Left hindlimb (tissue), 1 donor: ENCODE results near the gene AKT1S1.
A peak's percentile ranks its signal among the peaks of the same experiment; 100 is the strongest.

ENCODE experiments used
- DNase-seq: peaks from one replicate; pipeline ENCODE4 v3.0.0-alpha.2; 2018

The AKT1S1 gene

DNA sequence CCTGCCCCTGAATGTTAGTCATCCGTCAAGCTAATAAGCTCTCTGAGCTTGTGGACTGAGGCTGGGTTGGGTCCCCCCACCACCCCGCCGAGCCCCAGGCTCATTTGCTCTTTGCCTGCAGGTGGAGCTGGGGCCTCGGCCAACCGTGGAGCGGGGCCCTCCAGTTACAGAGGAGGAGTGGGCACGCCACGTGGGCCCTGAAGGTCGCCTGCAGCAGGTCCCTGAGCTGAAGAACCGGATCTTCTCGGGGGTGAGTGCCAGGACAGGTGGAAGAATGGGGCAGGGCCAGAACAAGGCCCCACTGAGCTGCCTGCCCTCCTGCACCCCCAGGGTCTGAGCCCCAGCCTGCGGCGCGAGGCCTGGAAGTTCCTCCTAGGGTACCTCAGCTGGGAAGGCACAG is 5.5 kb upstream of the AKT1S1 start:
- DNase-seq, result no peak

DNA sequence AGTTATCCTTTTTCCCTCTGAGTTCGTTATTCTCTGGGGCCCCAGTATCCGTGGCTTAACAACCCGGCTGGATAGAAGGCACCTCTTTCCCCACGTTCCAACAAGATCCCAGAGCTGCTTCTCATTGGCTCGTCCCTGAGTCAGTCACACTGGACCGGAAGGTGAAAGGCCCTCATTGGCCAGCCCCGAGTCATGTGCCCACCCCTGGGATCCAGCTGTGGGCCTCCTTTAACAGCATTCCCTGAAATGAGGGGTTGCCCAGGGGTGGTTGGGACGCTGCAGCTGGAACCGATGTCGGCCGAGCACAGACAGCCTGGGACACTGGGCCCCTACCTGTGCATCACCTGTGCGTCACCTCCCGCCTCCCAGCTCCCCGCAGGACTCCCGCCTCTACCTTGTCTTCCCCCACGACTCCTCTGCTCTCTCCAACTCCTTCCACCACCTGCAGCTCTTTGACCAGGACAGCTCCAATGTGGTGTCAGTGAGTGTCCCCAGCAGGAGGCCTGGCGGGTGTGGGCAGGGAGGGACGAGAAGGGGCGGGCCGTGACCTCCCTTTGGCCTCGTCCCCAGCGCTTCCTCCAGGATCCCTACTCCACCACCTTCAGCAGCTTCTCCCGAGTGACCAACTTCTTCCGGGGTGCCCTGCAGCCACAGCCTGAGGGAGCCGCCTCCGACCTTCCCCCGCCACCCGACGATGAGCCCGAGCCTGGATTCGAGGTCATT is 4.7 kb upstream of the AKT1S1 start:
- peak; percentile 27 for DNase-seq

DNA sequence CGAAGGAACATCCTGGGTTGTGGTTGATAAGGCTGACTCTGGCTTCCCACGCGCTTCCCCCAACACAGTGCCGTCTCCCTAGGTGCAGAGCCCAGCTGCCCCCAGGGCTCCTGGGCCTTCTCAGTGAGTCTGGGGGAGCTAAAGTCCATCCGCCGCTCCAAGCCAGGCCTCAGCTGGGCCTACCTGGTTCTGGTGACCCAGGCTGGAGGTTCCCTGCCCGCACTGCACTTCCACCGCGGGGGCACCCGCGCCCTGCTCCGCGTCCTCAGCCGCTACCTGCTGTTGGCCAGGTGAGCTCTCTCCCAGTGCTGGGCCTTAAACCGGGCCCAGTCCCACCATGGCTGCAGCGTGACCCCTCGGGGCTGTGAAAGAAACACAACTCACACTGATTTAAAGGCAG is 4.0 kb upstream of the AKT1S1 start:
- DNase-seq, result no peak

DNA sequence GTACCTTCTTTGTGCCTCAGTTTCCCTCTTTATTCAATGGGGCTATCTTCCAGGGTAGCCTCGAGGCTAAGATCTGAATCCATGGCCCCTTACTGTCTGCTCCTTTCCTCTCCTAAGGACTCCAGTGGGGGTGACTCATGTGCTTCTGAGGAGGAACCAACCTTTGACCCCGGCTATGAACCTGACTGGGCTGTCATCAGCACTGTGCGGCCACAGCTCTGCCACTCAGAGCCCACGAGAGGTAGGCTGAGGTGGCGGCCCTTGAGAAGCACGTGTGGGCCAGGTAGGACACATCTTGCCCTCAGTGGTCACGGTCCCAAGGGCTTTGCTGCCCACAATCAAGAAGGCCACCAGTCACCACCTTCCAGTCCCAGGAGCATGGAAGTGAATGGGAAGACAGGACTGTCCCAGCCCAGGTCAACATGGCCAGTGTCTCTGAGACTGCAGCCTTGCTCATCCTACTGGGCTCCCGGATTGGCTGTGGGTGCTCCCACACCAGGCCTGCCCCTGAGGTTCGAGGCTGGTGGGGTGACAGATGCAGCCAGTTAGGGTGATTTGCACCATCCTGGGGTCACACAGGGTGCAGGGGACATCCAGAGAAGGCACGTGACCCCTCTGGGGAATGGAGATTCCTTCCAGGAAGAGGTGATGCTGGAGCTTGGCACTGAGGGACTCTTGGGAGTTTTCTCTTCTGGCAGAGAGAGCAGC is 3.2 kb upstream of the AKT1S1 start:
- DNase-seq, result peak; percentile 34

DNA sequence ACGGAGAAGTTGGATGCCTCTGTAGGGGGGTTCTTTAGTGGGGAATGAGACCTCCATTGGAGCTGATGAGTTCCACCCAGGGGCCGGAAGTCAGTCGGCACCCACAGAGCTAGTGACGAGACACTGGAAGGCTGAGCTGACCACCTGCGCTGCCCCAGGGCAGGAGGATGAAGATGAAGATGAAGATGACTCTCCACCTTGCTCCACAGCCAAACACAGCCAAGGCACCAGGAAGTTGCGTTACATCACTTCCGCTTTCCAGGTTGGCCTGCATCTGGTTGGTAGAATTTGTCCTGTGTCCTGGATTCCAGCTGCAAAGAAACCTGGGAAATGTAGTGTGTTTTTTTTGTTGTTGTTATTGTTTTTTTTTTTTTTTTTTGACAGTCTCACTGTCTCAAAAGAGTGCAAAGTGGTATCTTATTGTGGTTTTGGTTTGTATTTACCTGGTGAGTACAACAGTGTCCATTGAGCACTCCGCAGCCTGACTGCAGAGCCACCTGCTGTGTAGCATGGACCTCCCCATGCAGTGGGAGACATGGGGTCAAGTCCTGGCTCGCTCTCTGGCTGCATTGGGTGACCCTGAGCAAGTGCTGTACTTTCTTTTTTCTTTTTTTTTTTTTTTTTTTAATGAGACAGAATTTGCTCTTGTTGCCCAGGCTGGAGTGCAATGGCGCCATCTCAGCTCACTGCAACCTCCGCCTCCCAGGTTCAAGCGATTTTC is 2.2 kb upstream of the AKT1S1 start:
- peak; percentile 34 for DNase-seq

DNA sequence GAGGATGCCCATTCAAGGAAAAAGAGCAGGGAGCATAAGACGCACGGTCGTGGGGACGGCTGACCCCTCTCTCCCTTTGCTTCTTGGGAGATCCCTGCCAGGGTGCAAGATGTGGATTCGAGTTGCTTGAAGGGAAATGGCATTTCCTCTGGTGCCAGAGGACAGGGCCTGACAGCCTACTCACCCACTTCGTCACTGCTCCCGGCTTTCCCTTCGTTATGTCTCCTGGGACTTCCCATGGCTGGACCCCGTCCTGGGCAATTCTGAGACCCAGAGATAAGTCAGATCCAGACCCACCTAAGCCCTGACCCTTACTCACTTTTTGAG is 1.6 kb upstream of the AKT1S1 start:
- peak; percentile 40 for DNase-seq

DNA sequence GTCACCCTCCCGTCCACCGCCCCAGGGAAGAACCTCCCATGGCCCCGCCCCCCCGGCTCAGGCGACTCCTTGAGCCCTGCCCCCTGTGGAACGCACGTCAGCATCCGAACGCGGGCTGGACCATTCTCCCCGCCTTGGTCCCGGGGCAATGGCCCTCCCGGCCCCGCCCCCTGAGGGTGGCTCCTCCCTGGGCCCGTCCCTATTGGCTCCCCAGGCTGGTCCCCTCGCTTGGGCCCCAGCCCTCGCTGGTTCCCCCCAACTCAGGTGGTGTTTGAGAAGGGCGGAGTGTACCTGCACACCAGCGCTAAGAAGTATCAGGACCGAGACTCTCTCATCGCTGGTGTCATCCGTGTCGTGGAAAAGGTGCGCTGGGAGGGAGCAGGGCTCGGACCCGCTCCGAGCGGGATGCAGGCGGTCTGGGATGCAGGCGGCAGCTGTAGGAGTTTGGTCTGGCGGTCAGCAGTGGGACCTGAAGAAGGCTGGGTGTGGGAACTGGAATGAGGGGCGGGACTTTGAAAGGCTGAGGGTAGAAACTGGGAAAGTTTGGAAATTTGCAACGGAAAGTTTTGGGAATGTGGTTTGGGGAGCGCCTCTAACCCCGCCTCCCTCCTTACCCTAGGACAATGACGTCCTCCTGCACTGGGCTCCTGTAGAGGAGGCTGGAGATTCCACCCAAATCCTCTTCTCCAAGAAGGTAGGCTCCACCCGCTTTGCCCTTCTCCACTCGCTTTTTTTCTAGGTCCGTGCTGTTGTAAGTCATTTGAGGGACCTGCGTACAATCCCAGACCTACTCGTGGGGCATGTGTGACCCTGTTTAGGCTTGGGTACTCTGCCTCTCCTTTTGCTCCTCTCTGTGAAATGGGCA is 956 bp upstream of the AKT1S1 start:
- peak; percentile 98 for DNase-seq

DNA sequence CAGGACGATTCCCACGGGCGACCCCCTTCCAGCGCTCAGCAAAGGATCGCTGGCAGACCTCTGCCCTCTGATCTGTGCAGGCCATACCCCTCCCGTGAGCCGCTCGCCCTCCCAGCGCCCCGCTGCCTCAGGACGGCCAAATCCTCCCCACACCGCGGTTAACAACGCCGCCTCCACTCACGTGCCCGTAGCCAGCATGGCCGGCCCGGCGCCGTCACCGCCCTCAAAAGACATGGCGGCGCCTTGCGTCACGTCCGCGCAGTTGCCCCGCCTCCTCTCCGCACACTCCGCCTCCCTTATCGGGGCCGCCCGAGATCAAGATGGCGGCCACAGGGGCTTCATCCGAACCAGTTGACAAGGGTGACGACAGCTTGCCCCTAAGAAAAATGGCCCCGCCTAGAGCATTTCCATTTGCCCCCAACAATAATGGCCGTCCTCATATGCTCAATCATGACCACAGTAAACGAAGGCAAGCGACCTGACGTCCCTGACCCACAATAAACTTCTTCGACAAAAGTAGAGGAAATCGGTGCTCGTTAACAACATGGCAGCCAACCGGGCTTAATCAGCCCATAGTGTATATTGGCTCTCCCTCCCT is 634 bp downstream of the AKT1S1 start:
- DNase-seq, result peak; percentile 99

DNA sequence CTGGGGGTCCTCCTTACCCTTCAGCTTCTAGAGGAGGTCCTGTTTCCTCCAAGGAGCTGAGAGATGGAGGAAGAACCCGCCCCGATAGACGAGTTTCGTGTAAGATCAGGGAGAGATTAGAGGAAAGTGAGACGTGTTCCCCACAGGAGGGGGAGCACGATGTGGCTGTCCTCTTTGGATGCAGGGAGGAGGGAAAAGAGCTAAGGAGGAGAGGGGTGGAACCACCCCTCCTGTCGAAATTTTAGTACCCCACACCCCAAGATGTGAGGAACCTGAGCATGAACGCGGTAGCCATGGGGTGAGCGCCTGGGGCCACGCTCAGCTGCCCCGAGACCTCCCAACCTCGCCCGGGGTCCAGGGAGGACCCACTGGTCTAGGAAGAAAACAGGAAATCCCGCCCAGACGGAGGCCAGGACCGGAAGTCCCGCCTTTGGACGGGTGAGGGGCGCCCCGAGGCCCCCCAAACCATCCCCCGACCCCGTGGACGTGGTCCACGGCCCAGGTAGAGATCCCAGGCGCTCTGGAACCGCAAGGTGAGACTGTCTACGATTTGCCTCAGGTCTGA is 1.2 kb downstream of the AKT1S1 start:
- DNase-seq, result peak; percentile 85

DNA sequence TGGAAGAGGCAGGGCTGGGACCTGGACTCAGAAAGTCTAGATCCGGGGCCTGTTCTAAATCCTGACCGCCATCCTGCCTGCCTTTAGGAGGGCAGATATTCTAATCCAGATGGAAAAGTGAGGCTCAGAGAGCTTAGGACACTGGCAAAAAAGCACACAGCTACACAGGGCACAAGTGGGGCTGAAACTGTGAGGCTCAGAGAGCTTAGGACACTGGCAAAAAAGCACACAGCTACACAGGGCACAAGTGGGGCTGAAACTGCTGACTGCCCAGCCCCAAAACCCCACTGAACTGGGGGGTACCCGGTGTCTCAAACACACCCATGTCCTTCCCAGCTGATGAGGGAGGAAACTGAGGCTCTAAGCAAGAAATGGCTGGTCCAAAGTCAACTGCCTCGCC is 2.0 kb downstream of the AKT1S1 start:
- no peak for DNase-seq

DNA sequence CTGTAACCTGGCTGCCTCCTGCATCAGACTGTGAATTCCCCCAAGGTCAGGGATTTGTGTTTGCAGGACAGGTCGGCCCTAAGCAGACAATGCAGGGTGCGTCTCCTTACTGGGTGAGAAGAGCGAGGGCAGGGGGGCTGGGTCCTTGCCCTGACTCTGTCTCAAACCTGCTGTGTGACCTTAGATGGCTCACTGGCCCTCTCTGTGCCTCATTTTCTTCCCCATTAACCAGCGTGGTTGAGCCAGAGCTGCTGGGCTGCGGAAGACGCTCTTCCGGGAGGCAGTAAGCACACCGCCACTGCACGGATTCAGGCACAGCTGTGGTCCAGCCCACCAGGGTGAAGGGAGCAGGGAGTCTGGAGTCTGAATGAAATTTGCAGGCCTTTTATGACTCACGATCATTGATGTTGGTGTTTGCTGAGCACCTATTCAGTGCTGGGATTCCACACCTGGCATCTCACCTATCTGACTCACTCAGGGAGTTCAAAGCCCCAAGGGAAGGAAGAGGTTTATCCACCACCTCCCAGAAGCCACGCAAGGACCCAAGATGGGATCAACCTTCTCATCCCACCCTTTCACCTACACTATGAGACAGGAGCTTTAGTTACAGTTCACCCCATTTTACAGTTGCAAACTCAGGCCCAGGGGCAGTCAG is 2.5 kb downstream of the AKT1S1 start:
- DNase-seq, result no peak

DNA sequence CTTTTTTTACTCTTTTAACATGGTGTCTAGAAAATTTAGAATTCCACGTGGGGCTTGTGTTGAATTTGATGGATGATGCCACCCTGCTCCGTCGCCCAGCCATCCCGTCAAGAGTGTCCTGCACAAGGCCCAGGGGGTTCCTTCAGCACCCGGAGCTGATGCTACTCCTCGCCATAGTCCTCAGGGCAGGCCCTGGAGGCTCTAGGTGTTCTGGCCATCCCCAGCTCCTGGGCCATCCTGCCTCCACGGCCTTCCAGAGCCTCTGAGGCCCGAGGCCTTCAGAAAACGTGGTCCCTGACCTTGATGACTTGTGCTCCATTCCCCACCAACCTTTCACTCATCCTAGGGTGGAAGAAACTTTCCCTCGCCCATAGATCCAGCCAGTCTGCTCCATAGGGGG is 3.3 kb downstream of the AKT1S1 start:
- no peak for DNase-seq

DNA sequence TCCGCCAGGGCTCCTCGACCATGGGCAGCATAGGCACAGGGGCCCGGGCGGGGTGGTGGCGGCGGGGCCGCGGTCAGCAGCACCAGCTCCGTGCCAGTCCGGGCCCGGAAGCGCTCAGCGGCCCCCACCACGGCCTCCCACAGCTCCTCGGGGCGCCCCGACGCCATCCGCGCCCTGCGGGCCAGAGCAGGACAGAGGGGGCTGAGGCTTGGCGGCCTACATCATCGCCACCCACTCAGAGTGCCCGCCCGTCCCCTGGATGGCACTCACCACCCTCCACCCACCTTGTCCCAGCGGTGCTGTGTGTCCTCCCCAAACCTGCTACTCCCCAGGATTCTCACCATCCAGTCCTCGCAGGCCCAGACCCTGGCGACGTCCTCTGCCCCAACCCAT is 4.0 kb downstream of the AKT1S1 start:
- no peak for DNase-seq

DNA sequence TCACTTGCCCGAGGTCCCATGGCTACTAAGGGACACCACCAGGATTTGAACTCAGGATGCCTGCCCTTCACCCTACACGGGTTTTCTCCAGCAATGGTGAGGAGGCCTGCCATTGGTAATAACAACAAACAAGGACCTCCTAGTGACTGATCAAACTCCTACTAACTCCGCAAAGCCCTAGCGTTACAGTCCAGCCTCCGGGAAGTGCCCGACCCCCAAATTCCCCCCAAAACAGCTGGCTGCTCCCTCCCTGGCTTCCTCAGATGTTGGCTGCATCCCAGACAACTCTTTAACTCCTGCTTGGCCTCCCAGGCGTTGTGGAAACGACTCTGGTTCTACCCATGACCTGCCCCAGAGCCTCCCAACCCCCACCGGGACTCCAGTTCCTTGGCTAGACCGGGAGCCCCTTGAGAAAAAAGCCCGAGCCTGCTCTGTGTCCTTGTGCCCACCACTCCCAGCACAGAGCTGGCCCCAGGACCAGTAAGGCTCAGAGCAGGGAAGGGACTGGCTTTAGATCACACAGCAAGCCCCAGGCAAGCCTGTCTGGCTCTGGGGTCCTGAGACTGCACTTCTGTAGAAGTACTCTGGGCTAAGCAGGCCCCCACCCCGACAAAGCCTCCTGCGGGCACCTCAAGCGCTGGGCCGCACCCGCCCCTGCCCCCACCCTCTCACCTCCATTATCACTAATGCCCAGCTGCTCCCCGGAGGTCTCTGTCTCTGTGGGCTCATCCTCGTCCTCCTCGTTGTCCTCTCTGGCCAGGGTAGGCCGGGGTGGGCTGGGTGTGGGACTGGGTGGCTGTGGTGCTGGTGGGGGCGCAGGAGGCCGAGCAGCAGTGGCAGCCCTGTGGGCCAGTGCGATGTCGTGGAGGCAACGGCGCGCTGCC is 4.7 kb downstream of the AKT1S1 start:
- no peak for DNase-seq

DNA sequence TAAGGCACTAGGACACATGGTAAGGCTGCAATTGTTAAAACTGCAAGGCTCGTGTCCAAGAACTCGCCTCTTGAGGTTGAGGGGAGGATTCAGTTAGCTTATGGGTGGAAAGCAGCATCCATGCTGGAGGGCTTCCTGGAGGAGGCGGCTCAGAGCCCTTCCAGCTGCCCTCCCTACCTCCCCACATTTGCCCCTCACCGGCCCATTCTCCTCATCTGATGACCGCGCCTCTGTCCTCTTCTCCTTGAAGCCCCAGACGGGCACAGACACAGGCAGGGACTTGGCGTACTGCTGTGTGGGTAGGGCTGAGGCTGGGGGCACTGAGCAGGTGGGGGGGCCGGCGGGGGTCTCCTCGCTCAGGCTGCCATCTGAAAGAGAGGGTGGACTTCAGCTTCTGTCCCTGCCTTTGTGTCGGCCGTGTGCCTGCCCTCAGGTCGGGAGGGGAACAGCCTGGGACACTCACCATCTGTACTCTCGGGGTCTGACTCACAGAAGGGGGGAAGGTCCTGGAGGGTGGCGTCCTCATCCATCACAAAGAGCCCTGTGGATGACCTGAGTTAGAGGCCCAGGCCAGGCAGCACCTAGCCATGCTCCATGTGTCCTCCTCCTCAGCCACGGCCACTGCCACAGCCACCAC is 5.7 kb downstream of the AKT1S1 start:
- DNase-seq, result no peak

DNA sequence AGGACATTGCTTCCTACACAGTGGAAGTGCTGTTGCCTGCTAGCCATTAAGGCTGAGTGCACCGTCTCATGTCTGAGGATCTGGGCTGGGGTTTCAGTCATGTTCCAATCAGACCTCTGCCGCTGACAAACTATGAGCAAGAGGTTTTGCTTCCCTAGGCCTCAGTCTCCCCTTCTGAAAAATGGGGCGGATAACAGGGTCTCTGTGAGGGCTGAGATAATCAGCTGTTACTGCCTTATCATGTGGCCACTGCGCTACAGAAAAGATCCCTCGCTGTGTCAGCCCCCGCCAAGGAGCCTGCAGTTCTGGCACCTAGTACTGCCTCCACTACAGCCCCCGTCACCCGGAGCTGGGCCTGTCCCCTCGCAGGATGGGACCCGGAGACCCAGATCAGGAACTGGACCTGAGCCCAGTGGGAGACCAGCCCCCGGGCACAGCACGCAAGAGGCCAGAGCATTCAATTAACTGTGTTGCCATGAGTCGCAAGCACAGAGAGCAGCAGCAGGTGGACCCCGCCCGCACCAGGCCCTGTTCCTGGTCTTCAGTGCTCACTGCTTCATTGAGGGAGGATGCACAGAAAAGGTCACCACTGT is 6.8 kb downstream of the AKT1S1 start:
- peak; percentile 47 for DNase-seq

DNA sequence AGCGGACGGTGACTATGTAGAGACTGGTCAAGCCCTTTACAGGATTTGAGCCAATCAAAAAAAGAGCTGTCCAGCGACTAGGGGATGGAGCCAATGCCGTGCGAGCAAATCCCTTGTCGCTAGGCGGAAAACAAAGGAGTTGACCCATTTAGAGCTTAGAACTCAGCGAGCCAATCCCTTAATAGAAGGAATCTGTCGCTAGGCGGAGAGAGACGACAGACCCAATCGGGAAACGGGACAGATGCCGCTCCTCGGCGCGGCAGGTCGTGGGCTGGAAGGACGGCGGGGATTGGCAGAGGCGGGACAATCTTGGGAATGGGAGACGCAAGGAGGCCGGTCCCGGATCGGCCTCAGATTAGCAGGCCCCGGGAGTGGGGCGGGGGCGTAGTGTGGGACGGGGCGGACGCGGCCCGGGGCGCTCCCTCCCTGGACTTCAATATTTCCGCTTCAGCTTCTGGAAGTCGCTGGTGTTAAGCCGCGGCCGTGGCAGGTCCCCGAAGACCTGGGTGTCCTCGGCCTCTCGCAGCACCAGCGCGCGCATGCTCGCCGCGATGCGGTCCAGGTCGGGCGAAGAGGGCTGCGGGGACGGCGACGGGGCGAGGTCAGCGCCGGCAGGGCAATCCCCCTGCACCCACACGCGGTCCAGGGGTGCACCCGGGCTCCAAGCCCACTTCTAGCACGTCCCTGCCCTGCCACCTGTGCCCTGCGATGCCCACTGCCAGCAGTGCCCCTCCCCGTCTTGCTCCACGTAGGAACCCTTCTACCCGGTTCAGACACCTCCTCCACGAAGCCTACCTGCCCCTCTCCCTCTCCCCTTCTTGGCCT is 7.5 kb downstream of the AKT1S1 start:
- peak; percentile 99 for DNase-seq

DNA sequence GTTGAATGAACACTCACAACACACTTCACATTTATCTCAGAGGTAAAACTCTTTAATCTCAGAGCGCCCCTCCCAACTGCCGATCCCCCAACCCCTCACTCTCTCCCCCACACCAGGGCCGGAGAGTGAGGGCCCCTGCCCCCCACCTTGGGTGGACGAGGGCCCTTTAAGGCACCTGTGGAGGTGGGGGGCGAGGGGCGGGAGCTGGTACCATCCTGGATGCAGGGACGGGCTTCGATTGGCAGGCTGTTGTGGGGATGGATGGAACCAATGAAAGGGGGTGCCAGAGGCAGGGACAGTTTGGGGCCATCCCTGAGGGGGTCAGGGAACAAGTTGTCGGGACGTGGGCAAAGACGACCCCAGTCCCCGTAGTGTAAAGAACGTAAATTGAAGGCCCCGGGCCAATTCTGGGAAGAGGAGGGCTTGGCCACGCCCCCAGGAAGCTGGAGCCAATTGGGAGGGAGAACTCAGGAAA is 8.1 kb downstream of the AKT1S1 start:
- no peak for DNase-seq
